OCI-LY1 (cell line): ENCODE data around the gene SP2.

Source experiments
- EZH2 ChIP-seq: fragments of 200-600 bp; sonication (generic), shearing (Covaris generic); IDR thresholded peaks from 2 replicates; pipeline ENCODE4 v1.8.0; 2017; ENCODE audit warnings: borderline replicate concordance, mixed run types, mild to moderate bottlenecking, antibody characterized with exemption, low read length, moderate library complexity, mixed read lengths
- TF ChIP-seq, protein P1 (sequence below): fragments of 200-600 bp; sonication (generic), shearing (Covaris generic); IDR thresholded peaks from 2 replicates; pipeline ENCODE4 v1.5.1; 2017; ENCODE audit warnings: mild to moderate bottlenecking, antibody characterized with exemption, low read length, moderate library complexity, mixed read lengths

DNA sequence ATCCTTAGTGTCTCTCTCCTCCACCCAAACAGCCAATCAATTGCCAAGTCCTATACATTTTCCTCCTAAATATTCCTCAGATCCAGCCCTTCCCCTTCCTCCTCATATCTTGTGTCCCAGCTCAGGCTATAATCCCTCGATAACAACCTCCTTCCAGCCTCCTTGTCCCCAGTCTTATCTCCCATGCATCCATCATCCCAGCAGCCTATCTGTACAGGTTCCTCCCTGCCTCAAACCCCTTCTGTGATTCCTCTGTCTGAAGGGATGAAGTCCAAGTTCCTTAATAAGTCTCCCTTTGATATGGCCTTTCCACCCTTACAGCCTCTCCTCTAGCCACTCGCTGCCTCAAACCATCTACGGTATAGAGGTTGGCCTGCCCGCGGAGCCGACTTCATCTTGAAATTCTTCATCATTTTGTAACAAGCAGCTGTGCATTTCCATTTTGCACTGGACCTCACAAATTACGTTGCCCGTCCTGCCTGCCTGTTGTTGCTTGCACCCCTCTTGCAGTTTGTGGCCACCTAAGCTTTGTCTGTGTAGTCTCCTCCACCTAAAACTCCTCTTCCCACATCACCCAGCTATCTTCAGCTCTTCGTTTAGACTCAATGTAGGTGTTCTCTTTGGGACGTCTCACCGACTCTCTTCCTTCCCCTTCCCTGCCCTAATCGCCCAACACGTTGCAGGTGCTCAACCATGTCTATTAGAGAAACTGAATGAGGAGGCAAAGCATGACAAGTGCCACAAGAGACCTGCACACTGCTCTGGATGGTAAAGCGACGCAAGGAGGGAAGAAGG is 74.1 kb downstream of the SP2 start:
- TF ChIP-seq EZH2, result no peak
- TF ChIP-seq, protein P1, sequence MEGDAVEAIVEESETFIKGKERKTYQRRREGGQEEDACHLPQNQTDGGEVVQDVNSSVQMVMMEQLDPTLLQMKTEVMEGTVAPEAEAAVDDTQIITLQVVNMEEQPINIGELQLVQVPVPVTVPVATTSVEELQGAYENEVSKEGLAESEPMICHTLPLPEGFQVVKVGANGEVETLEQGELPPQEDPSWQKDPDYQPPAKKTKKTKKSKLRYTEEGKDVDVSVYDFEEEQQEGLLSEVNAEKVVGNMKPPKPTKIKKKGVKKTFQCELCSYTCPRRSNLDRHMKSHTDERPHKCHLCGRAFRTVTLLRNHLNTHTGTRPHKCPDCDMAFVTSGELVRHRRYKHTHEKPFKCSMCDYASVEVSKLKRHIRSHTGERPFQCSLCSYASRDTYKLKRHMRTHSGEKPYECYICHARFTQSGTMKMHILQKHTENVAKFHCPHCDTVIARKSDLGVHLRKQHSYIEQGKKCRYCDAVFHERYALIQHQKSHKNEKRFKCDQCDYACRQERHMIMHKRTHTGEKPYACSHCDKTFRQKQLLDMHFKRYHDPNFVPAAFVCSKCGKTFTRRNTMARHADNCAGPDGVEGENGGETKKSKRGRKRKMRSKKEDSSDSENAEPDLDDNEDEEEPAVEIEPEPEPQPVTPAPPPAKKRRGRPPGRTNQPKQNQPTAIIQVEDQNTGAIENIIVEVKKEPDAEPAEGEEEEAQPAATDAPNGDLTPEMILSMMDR, result no peak
